ENCODE measurements around the gene REV3L.

DNA sequence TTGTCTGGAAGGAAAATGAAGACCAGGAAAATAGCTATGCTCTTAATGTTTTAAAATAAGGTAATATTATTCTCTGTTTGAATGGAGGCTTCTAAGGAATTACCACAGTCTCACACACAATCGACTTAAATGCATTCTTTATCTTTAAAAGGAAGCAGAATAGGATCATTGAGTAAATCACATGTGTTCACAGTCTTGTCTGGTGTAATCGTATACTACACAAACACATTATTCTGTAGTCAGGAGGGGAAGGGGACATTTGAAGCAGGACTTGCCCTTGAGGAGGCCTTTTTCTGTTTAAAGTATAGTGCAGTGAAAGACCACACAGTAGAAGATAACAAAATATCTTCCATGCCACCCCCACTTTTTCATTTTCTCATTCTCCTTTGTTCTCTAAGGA lies 20.6 kb upstream of the REV3L start:
- no peak for TF ChIP-seq POLR2A (IDR thresholded peaks at IDR 0.05)
- TF ChIP-seq, protein P1, sequence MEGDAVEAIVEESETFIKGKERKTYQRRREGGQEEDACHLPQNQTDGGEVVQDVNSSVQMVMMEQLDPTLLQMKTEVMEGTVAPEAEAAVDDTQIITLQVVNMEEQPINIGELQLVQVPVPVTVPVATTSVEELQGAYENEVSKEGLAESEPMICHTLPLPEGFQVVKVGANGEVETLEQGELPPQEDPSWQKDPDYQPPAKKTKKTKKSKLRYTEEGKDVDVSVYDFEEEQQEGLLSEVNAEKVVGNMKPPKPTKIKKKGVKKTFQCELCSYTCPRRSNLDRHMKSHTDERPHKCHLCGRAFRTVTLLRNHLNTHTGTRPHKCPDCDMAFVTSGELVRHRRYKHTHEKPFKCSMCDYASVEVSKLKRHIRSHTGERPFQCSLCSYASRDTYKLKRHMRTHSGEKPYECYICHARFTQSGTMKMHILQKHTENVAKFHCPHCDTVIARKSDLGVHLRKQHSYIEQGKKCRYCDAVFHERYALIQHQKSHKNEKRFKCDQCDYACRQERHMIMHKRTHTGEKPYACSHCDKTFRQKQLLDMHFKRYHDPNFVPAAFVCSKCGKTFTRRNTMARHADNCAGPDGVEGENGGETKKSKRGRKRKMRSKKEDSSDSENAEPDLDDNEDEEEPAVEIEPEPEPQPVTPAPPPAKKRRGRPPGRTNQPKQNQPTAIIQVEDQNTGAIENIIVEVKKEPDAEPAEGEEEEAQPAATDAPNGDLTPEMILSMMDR (IDR thresholded peaks at IDR 0.05 in 4 of 5, conservative IDR thresholded peaks at IDR 0.05 in 1 of 5), result no peak

Measured in gastrocnemius medialis (tissue), 4 donors.